Muscle layer of duodenum (tissue), 2 donors: ENCODE measurements around the gene TSPEAR.

ENCODE experiments used
- H3K27ac ChIP-seq: one replicate; pipeline ENCODE4 v1.7.0; 2013; ENCODE audit warnings: mild to moderate bottlenecking, low read length
- H3K27me3 ChIP-seq: one replicate; pipeline ENCODE4 v1.7.0; 2013; ENCODE audit warnings: low read depth, mild to moderate bottlenecking, control low read depth, low read length
- H3K36me3 ChIP-seq, 2 donors: one replicate each; pipeline ENCODE4 v1.7.0; 2013; ENCODE audit warnings: low read length in 2 of 2, control low read depth in 1 of 2, mild to moderate bottlenecking in 1 of 2; ENCODE audit not compliant: insufficient read depth in 2 of 2, control insufficient read depth in 1 of 2
- H3K4me1 ChIP-seq, 2 donors: one replicate each; pipeline ENCODE4 v1.7.0; 2013; ENCODE audit warnings: low read length in 2 of 2, mild to moderate bottlenecking in 2 of 2, control low read depth in 1 of 2, moderate library complexity in 1 of 2; ENCODE audit not compliant: insufficient read depth in 2 of 2, control insufficient read depth in 1 of 2
- H3K4me3 ChIP-seq, 2 donors: one replicate each; pipeline ENCODE4 v1.7.0; 2013; ENCODE audit warnings: low read length in 2 of 2, low read depth in 1 of 2, mild to moderate bottlenecking in 1 of 2
- H3K9me3 ChIP-seq, 2 donors: one replicate each; pipeline ENCODE4 v1.7.0; 2013; ENCODE audit warnings: low read length in 2 of 2, control low read depth in 1 of 2, mild to moderate bottlenecking in 1 of 2; ENCODE audit not compliant: control insufficient read depth in 1 of 2
- donor health status: healthy.

Gene TSPEAR

DNA sequence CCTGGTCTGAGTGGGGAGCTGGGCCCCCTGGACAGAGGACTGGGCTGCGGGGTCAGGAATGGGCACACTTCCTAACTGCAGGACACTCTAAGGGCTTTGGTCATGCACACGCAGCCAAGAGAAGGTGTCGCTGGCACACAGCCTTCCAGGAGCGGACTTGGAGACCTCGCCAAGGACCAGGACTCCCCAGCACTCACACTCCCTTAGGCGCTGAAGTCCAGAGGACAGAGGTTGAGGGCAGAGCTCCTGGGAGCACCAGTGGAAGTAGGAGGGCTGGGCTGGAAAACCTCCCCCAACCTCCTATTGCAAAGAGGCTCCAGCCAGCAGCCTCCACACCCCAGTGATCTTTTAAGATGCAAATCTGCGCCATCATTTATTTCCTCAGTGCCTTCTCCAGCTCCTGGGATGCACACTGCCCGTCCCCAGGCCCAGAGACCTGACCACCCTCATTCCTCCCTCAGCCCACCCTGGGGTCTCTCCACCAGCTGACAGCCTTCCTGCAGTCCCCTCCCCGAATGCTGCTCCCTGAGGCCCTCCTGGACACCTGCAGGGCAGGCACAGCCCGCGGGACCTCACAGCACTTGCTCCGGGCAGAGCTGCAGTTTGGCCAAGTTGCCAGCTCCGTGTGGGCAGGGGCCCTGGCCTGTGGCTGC lies 3.0 kb downstream of the TSPEAR start:
- no peak overlapping the region for H3K27ac ChIP-seq
- peaks cover 0 to 24% of the 10 kb centered on the region in 2 donors for H3K4me1 ChIP-seq
- peaks cover 62% of the 10 kb centered on the region for H3K27me3 ChIP-seq

DNA sequence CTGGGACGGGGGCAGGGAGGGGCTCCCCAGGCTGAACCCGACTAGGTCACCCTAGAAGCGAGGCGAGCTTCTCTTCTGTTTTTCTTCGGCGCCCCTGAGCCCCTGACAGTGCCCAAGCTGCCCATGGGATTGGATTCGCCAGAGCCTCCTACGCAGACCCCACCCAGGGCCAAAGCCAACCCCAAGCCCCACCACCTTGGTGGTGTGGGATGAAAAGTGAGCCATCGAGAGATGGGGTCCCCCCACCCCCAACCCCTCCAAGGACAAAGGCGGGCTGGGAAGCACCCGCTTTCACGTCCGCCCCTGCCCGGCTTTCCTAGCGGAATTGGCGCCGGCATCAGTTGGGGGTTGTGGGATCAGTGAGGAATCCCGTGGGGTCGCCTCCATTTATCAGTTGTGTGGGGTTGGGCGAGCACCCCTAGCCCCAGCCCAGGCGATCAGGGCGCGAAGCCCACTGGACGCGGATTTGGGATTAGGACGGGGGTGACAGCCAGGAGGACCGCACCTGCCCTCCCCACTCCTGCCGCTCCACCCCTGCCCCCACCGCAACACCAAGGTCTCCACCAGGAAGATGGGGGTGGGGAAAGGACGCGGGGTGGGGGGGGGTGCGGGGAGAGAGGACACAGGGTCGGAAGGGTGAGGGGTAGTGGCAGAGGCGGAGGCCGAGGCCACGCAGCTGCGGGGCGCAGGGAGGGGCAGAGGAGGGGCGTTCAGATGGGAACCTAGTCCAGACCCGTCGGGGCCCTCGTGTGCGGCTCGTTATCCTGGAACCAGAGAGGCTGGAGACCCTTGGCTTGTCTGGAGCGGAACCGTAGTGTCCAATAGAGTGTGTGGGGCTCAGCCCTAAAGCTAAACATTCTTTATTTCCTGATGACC lies 4.4 kb downstream of the TSPEAR start:
- no peak overlapping the region for H3K27ac ChIP-seq
- peaks cover 0 to 24% of the 10 kb centered on the region in 2 donors for H3K4me1 ChIP-seq
- no peak overlapping the region for H3K4me3 ChIP-seq
- no peaks in the 10 kb centered on the region for H3K9me3 ChIP-seq
- H3K36me3 ChIP-seq, result no peaks in the 10 kb centered on the region
- peaks cover 50% of the 10 kb centered on the region for H3K27me3 ChIP-seq

More for the DNA sequence above, 3.0 kb downstream of the TSPEAR start:
- Histone ChIP-seq H3K9me3 (no peaks in the 10 kb centered on the region), H3K36me3 (no peaks in the 10 kb centered on the region), H3K4me3 (no peak overlapping the region)

DNA sequence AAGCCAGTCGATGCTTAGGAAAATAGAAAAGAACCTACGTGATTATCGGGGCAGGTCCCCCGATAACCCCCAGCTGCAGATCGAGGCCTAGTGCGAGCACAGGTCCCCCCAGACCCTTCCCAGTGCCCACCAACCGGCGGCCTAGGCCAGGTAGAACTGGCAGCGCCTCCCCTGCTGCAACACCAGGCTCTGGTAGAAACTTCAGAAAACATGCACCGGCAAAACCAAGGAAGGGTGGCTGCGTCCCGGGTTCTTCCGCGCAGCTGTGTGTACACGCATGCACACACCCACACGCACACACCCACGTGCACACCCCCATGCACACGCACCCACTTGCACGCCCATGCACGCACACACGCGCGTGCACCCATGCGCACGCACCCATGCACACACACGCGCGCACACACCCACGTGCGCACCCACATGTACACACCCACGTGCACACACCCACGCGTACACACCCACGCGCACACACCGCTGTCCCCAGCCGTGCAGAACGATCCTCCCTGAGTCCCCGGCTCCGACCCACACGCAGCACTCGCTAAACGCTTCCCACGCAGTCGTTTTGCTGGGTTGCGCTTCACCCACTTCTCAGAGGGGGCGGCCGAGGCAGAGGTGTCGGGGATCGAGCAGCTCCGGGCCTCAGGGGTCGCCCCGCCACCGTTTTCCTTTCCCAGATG lies 5.2 kb downstream of the TSPEAR start:
- Histone ChIP-seq H3K36me3 (no peaks in the 10 kb centered on the region), H3K9me3 (no peaks in the 10 kb centered on the region), H3K4me1 (peaks cover 0 to 17% of the 10 kb centered on the region in 2 donors), H3K27ac (no peak overlapping the region), H3K27me3 (peaks cover 50% of the 10 kb centered on the region), H3K4me3 (no peak overlapping the region)

DNA sequence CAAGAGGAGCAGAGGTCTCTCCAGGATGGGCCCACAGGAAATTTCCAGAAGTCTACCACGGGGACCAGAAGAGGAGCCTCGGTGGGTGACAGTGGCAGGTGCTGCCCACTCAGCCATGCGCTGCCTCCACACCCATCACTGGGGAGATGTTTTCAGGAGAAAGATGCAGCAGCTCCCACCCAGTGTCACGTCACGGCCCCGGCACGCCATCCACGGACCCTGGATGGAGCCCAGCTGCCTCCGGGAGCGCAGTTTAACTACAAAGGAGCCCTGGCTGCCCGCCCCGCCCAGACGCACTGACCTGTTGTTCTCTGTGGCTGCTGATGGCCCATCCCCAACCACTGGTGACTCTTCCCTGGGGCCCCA lies 6.8 kb downstream of the TSPEAR start:
- Histone ChIP-seq H3K27ac (no peak overlapping the region), H3K4me1 (peaks cover 0 to 9% of the 10 kb centered on the region in 2 donors), H3K9me3 (no peaks in the 10 kb centered on the region), H3K27me3 (peaks cover 38% of the 10 kb centered on the region), H3K36me3 (no peaks in the 10 kb centered on the region), H3K4me3 (no peak overlapping the region)

DNA sequence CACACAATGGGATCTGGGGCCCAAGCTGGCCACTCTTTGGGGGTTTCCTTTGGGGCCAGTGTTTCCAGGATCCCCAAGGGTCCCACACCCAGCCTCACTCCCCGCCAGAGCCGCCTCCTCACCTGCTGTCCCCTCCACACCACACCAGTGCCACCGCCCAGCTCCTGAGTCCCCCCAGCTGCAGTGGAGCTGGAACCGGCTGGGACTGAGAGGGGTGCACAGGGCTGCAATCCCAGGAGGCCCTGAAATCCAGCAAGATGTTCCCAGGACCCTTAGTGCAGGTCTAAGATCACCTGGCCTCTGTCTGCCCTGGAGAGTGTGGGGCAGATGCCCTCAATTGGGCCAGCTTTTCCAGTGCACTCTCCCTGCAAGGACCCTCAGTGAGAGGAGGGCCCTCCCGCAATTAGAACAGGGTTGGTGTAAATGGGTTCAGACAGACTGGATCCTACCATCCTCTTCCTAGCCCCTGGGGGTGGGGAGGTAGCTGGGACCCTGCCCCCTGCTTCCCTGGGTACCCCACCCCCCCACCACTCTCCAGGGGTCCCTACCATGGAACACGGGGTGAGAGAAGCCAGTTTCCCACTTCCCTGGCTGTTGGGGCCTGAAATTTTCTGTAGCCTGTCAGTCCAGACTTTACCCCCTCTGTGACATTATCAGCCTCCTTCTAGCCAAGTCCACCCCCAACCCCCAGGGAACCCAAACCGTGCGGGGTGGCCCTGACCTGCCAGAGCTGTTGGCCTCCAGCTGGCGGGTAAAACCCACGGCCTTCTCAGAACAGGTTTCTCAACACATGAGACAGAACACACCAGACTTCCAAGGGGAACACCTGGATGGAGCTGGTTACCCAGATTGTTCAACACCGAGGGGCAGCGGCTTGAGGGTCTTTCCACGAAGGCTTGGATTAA lies 7.4 kb downstream of the TSPEAR start:
- Histone ChIP-seq H3K27ac (no peak overlapping the region), H3K36me3 (no peaks in the 10 kb centered on the region), H3K27me3 (peaks cover 32% of the 10 kb centered on the region), H3K4me3 (no peak overlapping the region), H3K4me1 (peaks cover 0 to 3% of the 10 kb centered on the region in 2 donors), H3K9me3 (no peaks in the 10 kb centered on the region)

DNA sequence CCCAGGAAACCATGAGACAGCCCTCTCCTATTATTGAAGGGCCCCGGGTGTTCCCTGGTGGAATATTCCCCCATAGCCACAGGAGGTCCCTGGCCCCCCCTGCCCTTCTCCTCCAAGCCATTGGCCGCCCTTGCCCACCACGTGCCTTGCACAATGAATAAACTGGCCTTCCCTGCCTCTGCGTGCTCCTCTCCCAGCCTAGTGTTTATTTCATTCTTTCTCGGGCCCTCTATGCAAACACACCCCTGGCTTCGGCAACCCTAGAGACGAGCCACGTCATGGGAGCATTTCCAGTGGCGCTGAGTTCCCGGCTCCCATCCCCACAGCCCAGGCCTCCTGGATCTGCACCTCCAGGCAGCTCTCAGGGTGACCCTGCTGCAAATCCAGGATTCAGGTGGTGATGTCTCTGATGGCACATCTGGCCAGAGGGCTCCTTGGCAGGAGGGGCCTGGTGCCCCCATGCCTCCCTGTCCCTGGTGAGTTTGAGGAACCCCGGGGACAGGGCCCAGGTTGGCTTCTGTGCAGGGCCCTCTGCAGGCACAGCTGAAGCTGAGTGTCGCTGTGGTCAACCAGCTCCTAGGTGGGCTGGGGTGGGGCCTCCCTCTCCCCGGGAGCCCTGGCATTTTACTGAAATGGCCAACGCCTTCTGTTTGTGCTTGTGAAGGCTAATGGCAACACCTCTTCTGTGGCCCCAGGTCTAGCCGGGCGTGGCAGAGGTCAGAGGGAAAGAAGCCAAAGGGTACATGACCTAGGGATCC lies 8.2 kb downstream of the TSPEAR start:
- H3K9me3 ChIP-seq, result no peaks in the 10 kb centered on the region
- H3K4me3 ChIP-seq, result no peak overlapping the region
- H3K27me3 ChIP-seq, result peaks cover 30% of the 10 kb centered on the region

DNA sequence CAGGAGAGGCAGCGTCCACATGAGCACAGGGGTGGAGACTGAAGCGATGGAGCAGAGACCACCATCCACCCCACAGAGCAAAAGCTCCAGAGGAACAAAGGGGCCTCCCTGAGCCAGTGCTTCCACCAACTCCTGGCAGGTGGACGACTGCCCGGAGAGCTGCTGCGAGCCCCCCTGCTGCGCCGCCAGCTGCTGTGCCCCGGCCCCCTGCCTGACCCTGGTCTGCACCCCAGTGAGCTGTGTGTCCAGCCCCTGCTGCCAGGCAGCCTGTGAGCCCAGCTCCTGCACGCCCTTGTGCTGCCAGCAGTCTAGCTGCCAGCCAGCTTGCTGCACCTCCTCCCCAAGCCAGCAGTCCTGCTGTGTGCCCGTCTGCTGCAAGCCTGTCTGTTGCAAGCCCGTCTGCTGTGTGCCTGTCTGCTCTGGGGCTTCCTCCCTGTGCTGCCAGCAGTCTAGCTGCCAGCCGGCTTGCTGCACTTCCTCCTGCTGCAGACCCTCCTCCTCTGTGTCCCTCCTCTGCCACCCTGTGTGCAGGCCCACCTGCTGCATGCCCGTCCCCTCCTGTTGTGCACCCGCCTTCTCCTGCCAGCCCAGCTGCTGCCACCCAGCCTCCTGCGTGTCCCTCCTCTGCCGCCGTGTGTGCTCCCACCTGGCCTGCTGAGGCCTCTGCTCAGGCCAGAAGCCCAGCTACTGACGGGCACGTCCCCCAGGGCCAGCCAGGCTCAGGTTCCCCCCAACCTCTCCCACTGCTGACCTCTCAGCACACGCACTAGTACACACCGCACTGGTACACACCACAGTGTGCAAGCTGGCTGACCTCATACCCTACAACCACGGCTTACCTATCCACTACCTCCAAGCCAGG lies 9.0 kb downstream of the TSPEAR start:
- H3K9me3 ChIP-seq, result no peaks in the 10 kb centered on the region
- H3K4me1 ChIP-seq, result peaks cover 0 to 3% of the 10 kb centered on the region in 2 donors
- peaks cover 27% of the 10 kb centered on the region for H3K27me3 ChIP-seq
- no peak overlapping the region for H3K4me3 ChIP-seq
- H3K27ac ChIP-seq, result no peak overlapping the region
- no peaks in the 10 kb centered on the region for H3K36me3 ChIP-seq

More for the DNA sequence above, 8.2 kb downstream of the TSPEAR start:
- H3K4me1 ChIP-seq, result peaks cover 0 to 3% of the 10 kb centered on the region in 2 donors
- no peak overlapping the region for H3K27ac ChIP-seq
- H3K36me3 ChIP-seq, result no peaks in the 10 kb centered on the region

DNA sequence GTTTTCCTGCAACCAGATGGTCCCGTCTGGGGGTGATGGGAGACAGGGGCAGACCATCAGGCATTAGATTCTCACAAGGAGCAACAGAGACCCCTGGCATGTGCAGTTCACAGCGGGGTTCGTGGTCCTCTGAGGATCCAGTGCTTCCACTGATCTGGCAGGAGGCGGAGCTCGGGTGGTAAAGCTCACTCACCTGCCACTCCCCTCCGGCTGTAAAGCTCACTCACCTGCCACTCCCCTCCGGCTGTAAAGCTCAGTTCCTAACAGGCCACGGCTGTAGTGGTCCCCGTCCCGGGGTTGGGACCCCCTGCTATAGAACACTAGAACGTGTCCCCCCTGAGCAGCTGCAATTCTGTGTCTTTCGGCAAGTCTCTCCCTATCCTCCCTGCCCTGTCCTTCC lies 9.8 kb downstream of the TSPEAR start:
- H3K27me3 ChIP-seq, result peaks cover 24% of the 10 kb centered on the region
- no peak overlapping the region for H3K27ac ChIP-seq
- no peak overlapping the region for H3K4me3 ChIP-seq
- H3K4me1 ChIP-seq, result peaks cover 0 to 2% of the 10 kb centered on the region in 2 donors
- H3K9me3 ChIP-seq, result no peaks in the 10 kb centered on the region
- no peaks in the 10 kb centered on the region for H3K36me3 ChIP-seq

DNA sequence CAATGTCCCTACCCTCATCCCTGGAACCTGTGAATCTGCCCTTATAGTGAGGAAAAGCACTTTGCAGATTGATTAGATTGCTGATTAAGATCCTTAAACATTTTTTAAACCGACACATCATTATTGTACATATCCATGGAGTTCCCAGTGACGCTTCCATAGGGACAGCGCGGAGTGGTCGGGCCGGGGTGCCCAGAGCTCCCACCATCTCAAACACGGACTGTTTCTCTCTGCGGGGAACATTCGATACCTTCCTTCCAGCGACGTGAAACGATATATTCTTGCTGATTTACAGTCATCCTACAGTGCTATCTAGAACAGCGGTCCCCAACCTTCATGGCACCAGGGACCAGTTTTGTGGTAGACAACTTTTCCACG lies 10.4 kb downstream of the TSPEAR start:
- Histone ChIP-seq H3K27ac (no peak overlapping the region), H3K4me3 (no peak overlapping the region), H3K27me3 (peaks cover 19% of the 10 kb centered on the region), H3K4me1 (no peaks in the 10 kb centered on the region), H3K9me3 (no peaks in the 10 kb centered on the region), H3K36me3 (no peaks in the 10 kb centered on the region)
